Panc1 (cell line): ENCODE measurements around the gene THRAP3.

Experiments
- CTCF ChIP-seq: fragments of 450-650 bp; IDR thresholded peaks from 2 replicates; pipeline ENCODE4 v1.5.1; 2017; ENCODE audit warnings: mild to moderate bottlenecking
- POLR2AphosphoS5 ChIP-seq: IDR thresholded peaks from 2 replicates; pipeline ENCODE4 v1.6.1; 2012; ENCODE audit warnings: mild to moderate bottlenecking, low read depth, low read length, moderate library complexity
- REST ChIP-seq, 2 experiments: IDR thresholded peaks; 2 replicates each; pipeline ENCODE4 v1.6.1; 2011 to 2012; ENCODE audit warnings: low read depth in 2 of 2, control low read depth in 1 of 2, low read length in 1 of 2, mild to moderate bottlenecking in 1 of 2, moderate library complexity in 1 of 2; ENCODE audit not compliant: insufficient read depth in 1 of 2
- SIN3A ChIP-seq: IDR thresholded peaks from 2 replicates; pipeline ENCODE4 v1.6.1; 2012; ENCODE audit warnings: low read depth, mild to moderate bottlenecking, low read length, moderate library complexity, borderline replicate concordance; ENCODE audit not compliant: insufficient read depth
- TCF7L2 ChIP-seq: IDR thresholded peaks from 2 replicates; pipeline ENCODE4 v1.6.1; 2011; ENCODE audit warnings: mild to moderate bottlenecking, low read depth, low read length, inconsistent platforms

GRCh38 chr1:36225283-36225899, 1.1 kb downstream of the THRAP3 start:
- TF ChIP-seq CTCF (no peak), REST (IDR thresholded peaks at IDR 0.05; ENCODE audit: insufficient read depth in 1 of 2, low read depth in 2 of 2, low read length in 1 of 2) (no peak), SIN3A (no peak), POLR2AphosphoS5 (no peak), TCF7L2 (no peak)
